ENCODE data around the gene NPHP1. TPM values are rescaled to one million over a fixed set of nuclear protein-coding genes. Genes with fewer than 3 reads are reported as not detected.
"Not testable (repeated sequence)": the region's sequence is repeated elsewhere in the genome, so short reads cannot be mapped to it uniquely, and the experiment has no call there.

NPHP1 gene
- total and polyA plus RNA-seq, 4 donors = 2.6 to 10.4 (median 6.1) TPM

DNA sequence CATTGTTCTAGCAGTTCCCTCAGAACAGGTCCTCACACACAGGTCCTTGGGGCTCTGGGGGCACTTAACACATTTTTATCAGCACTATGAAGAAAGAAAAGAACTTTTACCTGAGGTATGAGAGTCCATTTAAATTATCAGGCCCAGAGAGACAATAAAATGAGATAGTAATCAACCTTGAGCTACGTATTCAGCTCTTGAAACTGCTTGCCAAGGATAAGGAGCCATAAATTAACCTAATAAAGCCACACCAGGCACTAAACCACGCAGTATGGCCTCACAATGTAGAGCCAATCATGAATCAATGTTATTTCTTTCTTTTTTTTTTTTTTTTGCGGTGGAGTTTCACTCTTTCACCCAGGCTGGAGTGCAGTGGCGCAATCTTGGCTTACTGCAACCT, 126.7 kb downstream of the NPHP1 start:
- ATAC-seq (ENCODE audit: low FRiP score); H3K4me1 ChIP-seq (ENCODE audit: control insufficient read depth in 1 of 2, insufficient read depth in 2 of 2, low read length in 2 of 2); H3K9me3 ChIP-seq (ENCODE audit: control insufficient read depth, low read length); H3K4me3 ChIP-seq (ENCODE audit: low read length in 2 of 2); DNase-seq; intact Hi-C loops (cut with DNase I); H3K36me3 ChIP-seq (ENCODE audit: control insufficient read depth in 1 of 2, insufficient read depth in 2 of 2, low read length in 1 of 2); H3K27me3 ChIP-seq (ENCODE audit: control insufficient read depth in 1 of 2, insufficient read depth in 2 of 2, low read length in 1 of 2); H3K27ac ChIP-seq (ENCODE audit: low read depth in 1 of 2, low read length in 2 of 2): not testable (repeated sequence)
- 93 to 100% methylated on average over 1 to 2 of the region's 4 CpGs for WGBS, 2 donors

- H3K4me3 ChIP-seq (ENCODE audit: low read length in 2 of 2); H3K4me1 ChIP-seq (ENCODE audit: control insufficient read depth in 1 of 2, insufficient read depth in 2 of 2, low read length in 2 of 2); H3K36me3 ChIP-seq (ENCODE audit: control insufficient read depth in 1 of 2, insufficient read depth in 2 of 2, low read length in 1 of 2); intact Hi-C loops (cut with DNase I); H3K9me3 ChIP-seq (ENCODE audit: control insufficient read depth, low read length); H3K27me3 ChIP-seq (ENCODE audit: control insufficient read depth in 1 of 2, insufficient read depth in 2 of 2, low read length in 1 of 2); DNase-seq; H3K27ac ChIP-seq (ENCODE audit: low read depth in 1 of 2, low read length in 2 of 2); ATAC-seq (ENCODE audit: low FRiP score): not testable (repeated sequence)
- 63 to 84% methylated on average over 1 to 2 of the region's 4 CpGs for WGBS, 2 donors
These were observed 128.9 kb downstream of the NPHP1 start for GRCh38 chr2:110075896-110076295.

Small RNA genes within 50 kb of the gene (microRNA-seq; reads per million reads assigned to microRNA genes)
- gene MIR4436B1 = 0 reads per million in 2 donors

Other genes with a start within 250 kb of the NPHP1 start
- 10 to 100 TPM; 21.7 to 32.8 TPM for gene MALL, start 89.2 kb downstream of the NPHP1 start, total RNA-seq
- gene MALL, start 89.2 kb downstream of the NPHP1 start, polyA plus RNA-seq = 10 to 100 TPM in 1 of 2 donors, 1 to 10 TPM in 1; 6.2 to 19.8 TPM
- 10 to 100 TPM; 32.9 to 39.1 TPM for gene MTLN, start 7.5 kb upstream of the NPHP1 start, total RNA-seq
- 100 to 1,000 TPM; 128 to 129 TPM for gene MTLN, start 7.5 kb upstream of the NPHP1 start, polyA plus RNA-seq